Measurements from ENCODE around the gene LRP1B. TPM values are rescaled to one million over a fixed set of nuclear protein-coding genes. Genes with fewer than 3 reads are reported as not detected.

Gene LRP1B
- total RNA-seq, 1 donor from 2014 or later, result 0.12 TPM

DNA sequence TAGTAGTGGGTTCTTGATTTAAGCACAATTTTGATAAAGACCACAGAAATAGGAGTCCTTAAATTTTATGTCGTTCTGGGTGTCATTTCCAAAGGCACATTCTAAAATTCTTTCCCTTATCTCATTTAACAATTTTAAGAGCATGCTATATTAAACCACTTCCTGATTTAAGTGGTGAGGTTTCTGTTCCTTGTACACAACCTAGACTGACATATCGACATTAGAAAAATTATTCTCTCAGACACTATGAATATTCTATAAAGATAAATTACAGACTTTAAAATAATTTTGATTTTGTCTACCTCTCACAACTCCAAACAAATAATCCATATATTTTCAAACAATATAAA is 923.8 kb downstream of the LRP1B start:
- TF ChIP-seq, protein P1, sequence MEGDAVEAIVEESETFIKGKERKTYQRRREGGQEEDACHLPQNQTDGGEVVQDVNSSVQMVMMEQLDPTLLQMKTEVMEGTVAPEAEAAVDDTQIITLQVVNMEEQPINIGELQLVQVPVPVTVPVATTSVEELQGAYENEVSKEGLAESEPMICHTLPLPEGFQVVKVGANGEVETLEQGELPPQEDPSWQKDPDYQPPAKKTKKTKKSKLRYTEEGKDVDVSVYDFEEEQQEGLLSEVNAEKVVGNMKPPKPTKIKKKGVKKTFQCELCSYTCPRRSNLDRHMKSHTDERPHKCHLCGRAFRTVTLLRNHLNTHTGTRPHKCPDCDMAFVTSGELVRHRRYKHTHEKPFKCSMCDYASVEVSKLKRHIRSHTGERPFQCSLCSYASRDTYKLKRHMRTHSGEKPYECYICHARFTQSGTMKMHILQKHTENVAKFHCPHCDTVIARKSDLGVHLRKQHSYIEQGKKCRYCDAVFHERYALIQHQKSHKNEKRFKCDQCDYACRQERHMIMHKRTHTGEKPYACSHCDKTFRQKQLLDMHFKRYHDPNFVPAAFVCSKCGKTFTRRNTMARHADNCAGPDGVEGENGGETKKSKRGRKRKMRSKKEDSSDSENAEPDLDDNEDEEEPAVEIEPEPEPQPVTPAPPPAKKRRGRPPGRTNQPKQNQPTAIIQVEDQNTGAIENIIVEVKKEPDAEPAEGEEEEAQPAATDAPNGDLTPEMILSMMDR (conservative IDR thresholded peaks at IDR 0.05; ENCODE audit: low read depth, low read length), result no peak
- H3K4me3 ChIP-seq (ENCODE audit: low read depth, low read length), result no peak overlapping the region
- DNase-seq (ENCODE audit: low read depth), result no peak

DNA sequence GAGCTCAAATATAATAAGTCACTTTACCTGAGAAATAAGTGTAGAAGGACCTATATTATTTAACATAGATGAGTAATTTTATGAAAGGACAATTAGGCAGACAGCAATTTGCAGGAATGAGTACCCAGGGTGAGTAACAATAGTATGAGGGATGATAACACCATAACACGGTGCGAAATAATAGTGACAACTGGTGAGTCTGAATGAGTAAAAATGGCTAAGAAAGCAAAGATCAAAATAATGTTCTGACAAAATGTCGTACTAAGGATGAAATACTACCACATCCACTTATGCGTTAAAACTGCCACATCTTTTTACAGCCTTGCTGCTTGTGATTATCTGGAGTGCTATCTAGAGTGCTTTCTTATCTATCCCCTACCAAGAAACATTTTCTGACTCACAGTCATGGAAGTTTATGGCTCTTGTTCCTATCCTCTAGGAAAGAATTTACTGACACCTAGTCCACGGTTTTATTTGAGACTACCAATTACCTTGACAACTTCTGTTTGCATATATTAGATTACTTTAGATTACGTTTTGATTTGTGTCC is 929.7 kb downstream of the LRP1B start:
- TF ChIP-seq, protein P1 (conservative IDR thresholded peaks at IDR 0.05; ENCODE audit: low read depth, low read length), result no peak
- H3K4me3 ChIP-seq (ENCODE audit: low read depth, low read length), result no peak overlapping the region
- no peak for DNase-seq (ENCODE audit: low read depth)

DNA sequence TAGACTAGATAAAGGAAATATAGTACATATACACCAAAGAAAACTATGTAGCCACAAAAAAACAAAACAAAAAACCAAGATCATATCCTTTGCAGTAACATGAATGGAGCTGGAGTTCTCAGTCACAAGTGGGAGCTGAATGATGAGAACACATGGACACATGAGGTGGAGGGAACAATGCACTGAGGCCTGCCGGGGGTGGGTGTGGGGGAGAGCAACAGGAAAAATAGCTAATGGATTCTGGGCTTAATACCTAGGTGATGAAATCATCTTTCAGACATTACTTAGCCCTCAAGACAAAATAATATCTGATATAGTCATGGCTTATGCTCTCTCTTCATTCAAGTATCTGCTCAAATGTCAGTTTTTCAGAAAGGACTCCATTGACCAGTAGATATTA is 930.6 kb downstream of the LRP1B start:
- no peak overlapping the region for H3K4me3 ChIP-seq (ENCODE audit: low read depth, low read length)
- no peak for DNase-seq (ENCODE audit: low read depth)
- TF ChIP-seq, protein P1 (conservative IDR thresholded peaks at IDR 0.05; ENCODE audit: low read depth, low read length), result no peak

DNA sequence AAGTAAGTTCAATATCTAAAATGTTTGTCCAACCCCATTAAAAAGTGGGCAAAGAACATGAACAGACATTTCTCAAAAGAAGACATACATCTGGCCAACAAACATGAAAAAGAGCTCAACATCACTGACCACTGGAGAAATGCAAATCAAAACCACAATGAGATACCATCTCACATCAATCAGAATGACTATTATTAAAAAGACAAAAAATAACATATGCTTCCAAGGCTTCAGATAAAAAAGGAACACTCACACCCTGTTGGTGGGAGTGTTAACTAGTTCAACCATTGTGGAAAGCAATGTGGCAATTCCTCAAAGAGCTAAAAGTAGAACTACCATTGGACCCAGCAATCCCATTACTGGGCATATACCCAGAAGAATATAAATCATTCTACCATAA is 931.1 kb downstream of the LRP1B start:
- no peak overlapping the region for H3K4me3 ChIP-seq (ENCODE audit: low read depth, low read length)
- no peak for DNase-seq (ENCODE audit: low read depth)
- TF ChIP-seq, protein P1 (conservative IDR thresholded peaks at IDR 0.05; ENCODE audit: low read depth, low read length), result no peak

DNA sequence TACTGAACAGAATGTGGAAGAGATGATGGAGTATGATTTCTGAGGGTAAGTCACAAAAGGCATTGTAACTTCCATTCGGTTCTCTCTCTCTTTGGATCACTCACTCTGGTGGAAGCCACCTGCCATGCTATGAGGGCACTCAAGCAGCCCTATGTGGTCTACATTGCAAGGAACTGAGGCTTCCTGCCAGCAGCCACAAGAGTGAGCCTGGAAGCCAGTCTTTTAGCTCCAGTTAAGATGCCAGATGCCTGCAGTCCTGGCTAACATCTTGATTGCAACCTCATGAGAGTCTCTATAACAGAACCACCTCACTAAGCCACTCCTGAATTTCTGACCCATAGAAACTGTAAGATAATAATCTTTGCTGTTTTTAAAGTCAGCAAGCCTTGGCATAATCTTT is 935.7 kb downstream of the LRP1B start:
- TF ChIP-seq, protein P1 (conservative IDR thresholded peaks at IDR 0.05; ENCODE audit: low read depth, low read length), result no peak
- DNase-seq (ENCODE audit: low read depth), result no peak
- no peak overlapping the region for H3K4me3 ChIP-seq (ENCODE audit: low read depth, low read length)

DNA sequence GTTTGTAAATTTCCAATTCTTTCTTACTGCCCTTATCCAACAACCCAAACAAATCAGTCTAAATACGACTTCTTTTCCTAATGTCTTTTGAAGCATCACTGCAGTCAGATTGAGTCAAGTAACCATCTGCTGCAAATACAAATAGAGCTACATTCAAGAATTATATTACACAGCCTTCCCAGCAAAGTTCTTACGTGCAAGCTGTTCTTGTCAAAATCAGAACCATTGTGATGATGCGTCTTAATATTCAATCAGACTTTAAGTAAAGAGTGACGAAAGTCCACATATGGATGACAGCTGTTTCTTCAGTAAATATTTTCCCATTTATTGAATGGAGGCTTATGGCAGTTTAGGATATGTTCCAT is 943.8 kb downstream of the LRP1B start:
- no peak overlapping the region for H3K4me3 ChIP-seq (ENCODE audit: low read depth, low read length)
- no peak for DNase-seq (ENCODE audit: low read depth)
- TF ChIP-seq, protein P1 (conservative IDR thresholded peaks at IDR 0.05; ENCODE audit: low read depth, low read length), result no peak

DNA sequence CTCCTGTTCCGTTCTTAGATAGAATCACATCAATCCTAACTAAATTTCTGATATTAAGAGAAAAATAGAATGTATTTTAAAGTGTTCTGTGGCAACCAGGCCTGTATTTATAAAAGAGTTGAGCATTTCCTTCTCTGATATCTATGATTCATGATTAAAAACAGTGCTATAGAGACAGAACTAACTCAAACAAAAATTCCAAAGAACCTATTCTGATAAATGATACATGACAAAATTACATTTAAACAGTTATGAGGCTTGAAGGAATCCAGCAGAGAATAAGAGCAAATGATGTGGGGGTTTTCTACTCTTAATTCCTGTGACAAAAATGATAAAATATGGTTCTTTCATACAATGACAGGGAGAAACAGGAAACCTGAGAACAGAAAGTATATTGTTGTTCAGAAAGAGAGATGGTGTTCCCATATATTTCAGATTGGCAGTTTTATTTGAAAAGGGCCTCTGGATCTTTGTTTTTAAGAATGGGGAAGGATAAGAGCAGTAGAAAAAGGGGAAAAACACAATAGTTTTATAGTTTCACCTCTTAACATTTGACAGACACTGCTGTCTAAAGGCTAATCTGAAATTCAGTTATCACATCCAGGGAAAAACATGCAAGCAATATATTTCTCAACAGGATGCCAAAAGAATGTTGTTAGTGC is 944.3 kb downstream of the LRP1B start:
- no peak overlapping the region for H3K4me3 ChIP-seq (ENCODE audit: low read depth, low read length)
- TF ChIP-seq, protein P1 (conservative IDR thresholded peaks at IDR 0.05; ENCODE audit: low read depth, low read length), result no peak
- no peak for DNase-seq (ENCODE audit: low read depth)

Measured in epithelial cell of proximal tubule (primary cell).